ENCODE results near the gene OR8G1. TPM values are rescaled to one million over a fixed set of nuclear protein-coding genes. Genes with fewer than 3 reads are reported as not detected.

OR8G1 gene
- polyA plus RNA-seq (2013, experiment 1 of 2): not detected
- not detected for polyA plus RNA-seq (2013, experiment 2 of 2)

DNA sequence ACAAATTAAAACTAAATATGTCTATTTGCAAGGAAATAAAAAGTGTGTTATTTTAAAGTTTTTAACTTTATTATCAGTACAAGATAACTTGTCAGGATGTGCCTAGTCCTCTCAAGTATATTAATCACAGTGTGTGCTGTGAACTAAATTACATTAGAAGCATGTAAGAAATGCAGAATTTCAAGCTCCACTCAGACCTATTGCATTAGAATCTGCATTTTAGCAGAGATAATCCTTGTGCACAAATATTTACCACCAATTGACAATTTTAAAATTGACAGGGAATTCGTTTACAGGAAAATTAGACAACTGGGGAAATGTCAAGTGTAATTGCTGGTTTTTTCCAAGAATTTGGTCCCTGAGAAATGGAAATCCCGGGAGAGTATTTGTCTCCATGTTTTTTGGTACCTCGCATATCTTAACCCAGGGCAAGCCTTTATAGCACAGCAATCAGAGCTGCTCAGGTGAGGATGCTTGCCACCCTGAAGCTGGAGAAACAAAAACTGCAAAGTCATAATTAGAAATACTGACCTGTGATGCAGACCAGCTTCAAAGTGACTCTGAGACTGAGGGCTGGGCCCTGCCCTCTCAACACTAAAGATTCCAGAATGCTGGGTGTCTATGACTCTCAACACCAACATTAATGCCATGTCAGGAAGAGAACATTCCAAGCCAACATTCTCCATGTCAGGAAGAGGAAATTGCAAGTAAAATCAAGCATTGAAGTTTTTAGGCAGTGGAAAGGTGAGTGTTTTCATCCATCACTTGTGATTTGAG lies at the start of gene OR8G1:
TSS of gene OR8G1 (plus strand) at position 475 of the 777 bp plus-strand sequence. CDS start 8,581 bp downstream, outside the sequence.
- Histone ChIP-seq H2BK15ac (replicated peaks; ENCODE audit: low read depth) (no peak within 1 kb of the TSS), H3K56ac (ENCODE audit: low read length) (no peak within 1 kb of the TSS), H3K4me3 (ENCODE audit: low read length) (no peak within 1 kb of the TSS), H2BK5ac (ENCODE audit: low read length) (no peak within 1 kb of the TSS), H3K4me1 (ENCODE audit: control insufficient read depth, low read depth, low read length) (no peaks in the 10 kb centered on the region), H3K23ac (ENCODE audit: low read length) (no peak within 1 kb of the TSS), H3K9ac (ENCODE audit: low read length) (no peak within 1 kb of the TSS), H3K4ac (ENCODE audit: low read depth, low read length) (no peak within 1 kb of the TSS), H3K27me3 (ENCODE audit: insufficient read depth, low read length, poor library complexity) (no peaks in the 10 kb centered on the region), H3K79me1 (ENCODE audit: low read length) (no peaks in the 10 kb centered on the region), H3K18ac (ENCODE audit: low read length) (no peak within 1 kb of the TSS), H4K8ac (ENCODE audit: low read depth, low read length) (no peak within 1 kb of the TSS), H3K4me2 (ENCODE audit: low read length) (no peak within 1 kb of the TSS), H4K5ac (ENCODE audit: low read length) (no peak within 1 kb of the TSS), H2AK5ac (ENCODE audit: low read length) (no peak within 1 kb of the TSS), H3K79me2 (ENCODE audit: control insufficient read depth, insufficient read depth, low read length) (no peaks in the 10 kb centered on the region), H3K27ac (ENCODE audit: low read depth, low read length) (no peak within 1 kb of the TSS), H2BK120ac (ENCODE audit: low read depth, low read length) (no peak within 1 kb of the TSS), H3K36me3 (ENCODE audit: control insufficient read depth, insufficient read depth, low read length) (no peaks in the 10 kb centered on the region)
- no CpG with 5 or more reads among the region's 3 CpGs for WGBS (ENCODE audit: extremely low coverage, insufficient coverage, low lambda C conversion rate)
- DNase-seq: peak; percentile 3

GRCh38 chr11:124193221-124194010 lies 47.5 kb upstream of the OR8G1 start:
- Histone ChIP-seq H3K23ac (ENCODE audit: low read length) (no peak overlapping the region), H3K4ac (ENCODE audit: low read depth, low read length) (no peak overlapping the region), H3K56ac (ENCODE audit: low read length) (no peak overlapping the region), H3K4me1 (ENCODE audit: control insufficient read depth, low read depth, low read length) (peaks cover 5% of the 10 kb centered on the region), H2BK15ac (replicated peaks; ENCODE audit: low read depth) (no peak overlapping the region), H3K4me3 (ENCODE audit: low read length) (no peak overlapping the region), H3K79me2 (ENCODE audit: control insufficient read depth, insufficient read depth, low read length) (no peaks in the 10 kb centered on the region), H3K79me1 (ENCODE audit: low read length) (no peaks in the 10 kb centered on the region), H3K18ac (ENCODE audit: low read length) (no peak overlapping the region), H4K8ac (ENCODE audit: low read depth, low read length) (no peak overlapping the region), H3K27ac (ENCODE audit: low read depth, low read length) (no peak overlapping the region), H3K36me3 (ENCODE audit: control insufficient read depth, insufficient read depth, low read length) (no peaks in the 10 kb centered on the region), H3K27me3 (ENCODE audit: insufficient read depth, low read length, poor library complexity) (no peaks in the 10 kb centered on the region), H2BK120ac (ENCODE audit: low read depth, low read length) (no peak overlapping the region), H4K5ac (ENCODE audit: low read length) (no peak overlapping the region), H2AK5ac (ENCODE audit: low read length) (no peak overlapping the region), H3K4me2 (ENCODE audit: low read length) (no peak overlapping the region), H2BK5ac (ENCODE audit: low read length) (peak overlapping the region; percentile 26), H3K9ac (ENCODE audit: low read length) (no peak overlapping the region)
- no peak for DNase-seq
- no CpG with 5 or more reads among the region's 6 CpGs for WGBS (ENCODE audit: extremely low coverage, insufficient coverage, low lambda C conversion rate)

DNA sequence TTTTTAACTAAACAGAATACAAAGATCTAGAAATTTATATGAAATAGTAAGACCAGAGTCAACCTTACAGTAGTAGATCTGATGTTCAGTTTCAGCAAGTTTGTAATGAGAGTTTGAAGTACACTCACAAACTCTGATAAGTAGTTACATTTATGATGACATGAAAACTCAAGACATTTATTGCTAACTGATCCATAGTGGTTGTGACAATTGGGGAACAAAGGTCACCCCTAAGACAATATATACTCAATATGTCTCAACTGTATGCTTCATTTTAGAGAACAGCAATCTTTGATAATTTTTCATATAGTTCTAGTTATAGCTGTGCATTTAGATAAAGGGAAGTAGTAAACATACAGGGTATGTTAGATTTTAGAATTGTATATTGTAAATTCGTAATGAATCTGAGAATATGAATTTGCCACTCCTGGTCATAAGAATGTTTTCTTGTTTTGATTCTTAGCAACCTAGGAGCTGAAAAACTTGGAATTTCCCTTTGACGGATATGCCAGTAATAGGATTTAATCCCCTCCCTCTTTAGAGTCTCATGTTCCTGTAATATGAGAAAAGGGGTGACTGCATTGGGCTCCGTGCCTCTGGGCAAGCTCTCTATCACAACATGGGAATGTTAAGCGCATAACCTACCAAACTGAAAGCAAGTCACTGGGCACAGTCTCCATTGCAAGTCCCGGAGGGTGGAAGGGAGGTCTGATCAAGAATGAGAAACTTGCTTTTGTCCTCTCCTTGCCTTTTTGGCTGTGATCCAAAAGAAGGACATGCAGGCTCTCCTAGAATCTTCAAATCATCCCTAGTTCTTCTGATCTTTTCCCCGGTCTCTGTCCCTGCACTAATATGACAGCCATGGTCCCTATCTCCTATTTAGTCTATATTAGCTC lies 46.4 kb upstream of the OR8G1 start:
- DNase-seq: peak; percentile 28
- no peak overlapping the region for H4K8ac ChIP-seq (ENCODE audit: low read depth, low read length)
- no peak overlapping the region for H2BK120ac ChIP-seq (ENCODE audit: low read depth, low read length)
- H3K56ac ChIP-seq (ENCODE audit: low read length): peak overlapping the region; percentile 42
- H2AK5ac ChIP-seq (ENCODE audit: low read length): no peak overlapping the region
- no peak overlapping the region for H4K5ac ChIP-seq (ENCODE audit: low read length)
- no peak overlapping the region for H3K4ac ChIP-seq (ENCODE audit: low read depth, low read length)
- H3K4me3 ChIP-seq (ENCODE audit: low read length): no peak overlapping the region
- no peak overlapping the region for H3K9ac ChIP-seq (ENCODE audit: low read length)
- no peaks in the 10 kb centered on the region for H3K27me3 ChIP-seq (ENCODE audit: insufficient read depth, low read length, poor library complexity)
- H3K4me2 ChIP-seq (ENCODE audit: low read length): no peak overlapping the region
- no peaks in the 10 kb centered on the region for H3K36me3 ChIP-seq (ENCODE audit: control insufficient read depth, insufficient read depth, low read length)
- H3K18ac ChIP-seq (ENCODE audit: low read length): no peak overlapping the region
- peaks cover 3% of the 10 kb centered on the region for H3K4me1 ChIP-seq (ENCODE audit: control insufficient read depth, low read depth, low read length)
- H3K79me1 ChIP-seq (ENCODE audit: low read length): no peaks in the 10 kb centered on the region
- H3K79me2 ChIP-seq (ENCODE audit: control insufficient read depth, insufficient read depth, low read length): no peaks in the 10 kb centered on the region
- no peak overlapping the region for H3K27ac ChIP-seq (ENCODE audit: low read depth, low read length)
- H2BK15ac ChIP-seq (replicated peaks; ENCODE audit: low read depth): no peak overlapping the region
- 100% methylated on average over 1 of the region's 6 CpGs for WGBS (ENCODE audit: extremely low coverage, insufficient coverage, low lambda C conversion rate)
- no peak overlapping the region for H3K23ac ChIP-seq (ENCODE audit: low read length)
- no peak overlapping the region for H2BK5ac ChIP-seq (ENCODE audit: low read length)

DNA sequence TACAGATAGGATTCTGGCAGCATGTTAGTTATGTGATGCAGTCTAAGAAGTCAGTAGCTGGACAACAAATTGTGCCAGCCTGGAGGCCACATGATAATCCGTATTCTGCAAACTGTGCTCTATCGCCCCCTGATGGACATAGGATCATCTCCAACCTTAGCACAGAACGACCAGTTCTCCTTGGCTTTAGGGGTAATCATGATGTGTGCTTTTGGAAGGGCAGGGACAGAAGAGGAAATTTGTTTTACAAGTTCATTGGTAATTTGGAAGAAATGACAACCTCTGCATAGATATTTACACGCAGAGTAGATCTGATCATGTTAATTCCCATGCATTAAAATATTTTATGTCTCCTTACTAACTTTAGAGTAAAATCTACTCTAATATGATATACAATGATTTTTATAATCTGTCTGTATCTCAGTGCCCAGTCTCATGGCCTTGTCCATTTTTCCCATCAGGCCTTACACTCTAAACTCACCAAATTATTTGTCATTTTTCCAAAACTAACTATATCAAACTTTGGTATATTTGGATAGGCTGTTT lies 45.6 kb upstream of the OR8G1 start:
- no peaks in the 10 kb centered on the region for H3K36me3 ChIP-seq (ENCODE audit: control insufficient read depth, insufficient read depth, low read length)
- no peak overlapping the region for H3K18ac ChIP-seq (ENCODE audit: low read length)
- H3K23ac ChIP-seq (ENCODE audit: low read length): no peak overlapping the region
- no peak overlapping the region for H3K4ac ChIP-seq (ENCODE audit: low read depth, low read length)
- WGBS (ENCODE audit: extremely low coverage, insufficient coverage, low lambda C conversion rate): no CpG with 5 or more reads among the region's 4 CpGs
- peaks cover 3% of the 10 kb centered on the region for H3K4me1 ChIP-seq (ENCODE audit: control insufficient read depth, low read depth, low read length)
- H2BK5ac ChIP-seq (ENCODE audit: low read length): no peak overlapping the region
- H4K8ac ChIP-seq (ENCODE audit: low read depth, low read length): no peak overlapping the region
- H3K56ac ChIP-seq (ENCODE audit: low read length): no peak overlapping the region
- H4K5ac ChIP-seq (ENCODE audit: low read length): no peak overlapping the region
- H3K4me3 ChIP-seq (ENCODE audit: low read length): no peak overlapping the region
- H2BK15ac ChIP-seq (replicated peaks; ENCODE audit: low read depth): no peak overlapping the region
- no peaks in the 10 kb centered on the region for H3K79me2 ChIP-seq (ENCODE audit: control insufficient read depth, insufficient read depth, low read length)
- no peaks in the 10 kb centered on the region for H3K27me3 ChIP-seq (ENCODE audit: insufficient read depth, low read length, poor library complexity)
- no peak overlapping the region for H2BK120ac ChIP-seq (ENCODE audit: low read depth, low read length)
- peak; percentile 77 for DNase-seq
- no peak overlapping the region for H3K4me2 ChIP-seq (ENCODE audit: low read length)
- no peak overlapping the region for H3K9ac ChIP-seq (ENCODE audit: low read length)
- no peak overlapping the region for H2AK5ac ChIP-seq (ENCODE audit: low read length)
- H3K27ac ChIP-seq (ENCODE audit: low read depth, low read length): no peak overlapping the region
- no peaks in the 10 kb centered on the region for H3K79me1 ChIP-seq (ENCODE audit: low read length)

DNA sequence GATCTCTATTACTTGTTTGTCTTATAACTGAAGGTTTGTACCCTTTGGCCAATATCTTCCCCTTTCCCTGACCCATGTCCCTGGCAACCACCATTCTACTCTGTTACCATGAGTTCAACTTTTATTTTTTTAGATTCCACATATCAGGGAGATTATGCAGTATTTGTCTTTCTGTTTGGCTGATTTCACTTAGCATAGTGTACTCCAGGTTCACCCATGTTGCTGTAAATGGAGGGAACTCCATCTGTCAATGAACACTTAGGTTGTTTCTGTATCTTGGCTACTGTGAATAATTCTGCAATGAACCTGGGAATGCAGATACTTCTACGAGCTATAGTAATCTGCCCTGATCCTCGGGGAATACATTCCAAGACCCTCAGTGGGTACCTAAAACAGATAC lies 42.9 kb upstream of the OR8G1 start:
- H3K27me3 ChIP-seq (ENCODE audit: insufficient read depth, low read length, poor library complexity): no peaks in the 10 kb centered on the region
- H2BK15ac ChIP-seq (replicated peaks; ENCODE audit: low read depth): no peak overlapping the region
- H4K8ac ChIP-seq (ENCODE audit: low read depth, low read length): no peak overlapping the region
- H3K18ac ChIP-seq (ENCODE audit: low read length): no peak overlapping the region
- no peaks in the 10 kb centered on the region for H3K79me2 ChIP-seq (ENCODE audit: control insufficient read depth, insufficient read depth, low read length)
- no peak overlapping the region for H3K4me3 ChIP-seq (ENCODE audit: low read length)
- no peak overlapping the region for H3K27ac ChIP-seq (ENCODE audit: low read depth, low read length)
- H3K4ac ChIP-seq (ENCODE audit: low read depth, low read length): no peak overlapping the region
- H4K5ac ChIP-seq (ENCODE audit: low read length): no peak overlapping the region
- no peak overlapping the region for H2BK5ac ChIP-seq (ENCODE audit: low read length)
- no peaks in the 10 kb centered on the region for H3K79me1 ChIP-seq (ENCODE audit: low read length)
- H3K36me3 ChIP-seq (ENCODE audit: control insufficient read depth, insufficient read depth, low read length): no peaks in the 10 kb centered on the region
- H3K4me1 ChIP-seq (ENCODE audit: control insufficient read depth, low read depth, low read length): no peaks in the 10 kb centered on the region
- H3K4me2 ChIP-seq (ENCODE audit: low read length): no peak overlapping the region
- no peak overlapping the region for H2AK5ac ChIP-seq (ENCODE audit: low read length)
- no peak overlapping the region for H3K23ac ChIP-seq (ENCODE audit: low read length)
- WGBS (ENCODE audit: extremely low coverage, insufficient coverage, low lambda C conversion rate): no CpG with 5 or more reads among the region's 2 CpGs
- no peak for DNase-seq
- no peak overlapping the region for H3K9ac ChIP-seq (ENCODE audit: low read length)
- no peak overlapping the region for H2BK120ac ChIP-seq (ENCODE audit: low read depth, low read length)
- no peak overlapping the region for H3K56ac ChIP-seq (ENCODE audit: low read length)

Data from mesendoderm (in vitro differentiated cells).